ENCODE data around the gene IDE. TPM values are rescaled to one million over a fixed set of nuclear protein-coding genes. Genes with fewer than 3 reads are reported as not detected.
"Not testable (repeated sequence)": the region's sequence is repeated elsewhere in the genome, so short reads cannot be mapped to it uniquely, and the experiment has no call there.

IDE gene
- 31.7 and 33.0 TPM in 2 replicates for total RNA-seq (2014; rRNA removed; shearing (Covaris generic))

DNA sequence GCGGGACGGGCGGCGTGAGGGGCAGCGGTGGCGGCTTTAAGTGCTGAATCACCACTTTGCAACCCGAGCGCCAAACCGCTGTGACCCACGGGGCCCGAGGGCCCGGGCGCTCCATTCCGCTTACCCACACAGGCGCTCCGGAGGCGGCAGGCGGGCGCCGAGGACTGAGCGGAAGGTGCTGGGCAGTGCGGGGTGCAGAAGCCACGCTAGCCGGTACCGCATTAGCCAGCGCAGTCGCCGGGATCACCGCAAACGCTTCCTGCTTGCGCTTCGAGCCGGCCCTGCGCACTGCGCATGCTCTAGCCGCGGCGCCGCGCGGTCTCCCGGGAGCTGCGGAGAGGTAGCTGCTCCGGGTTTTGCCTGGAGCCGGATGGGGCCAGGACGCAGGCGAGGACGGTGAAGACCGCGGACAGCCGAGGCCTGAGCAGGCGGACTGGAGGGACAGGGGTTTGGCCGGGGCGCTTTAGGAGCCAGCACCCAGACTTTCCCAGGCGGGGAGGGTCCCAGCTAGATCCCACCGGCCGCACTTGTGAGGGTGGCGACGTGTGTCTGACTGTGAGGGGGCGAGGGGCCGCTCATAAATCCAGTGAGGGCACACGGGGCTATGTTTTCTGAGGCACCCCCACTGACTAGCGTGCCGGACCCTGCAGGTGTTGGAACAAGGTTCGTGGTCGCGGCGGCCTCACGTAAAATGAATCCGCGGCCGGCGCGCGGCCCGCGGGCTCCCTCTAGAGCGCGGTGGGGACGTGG, at the start of gene IDE:
Gene IDE (minus strand): TSS at position 296 of the 750 bp plus-strand sequence. CDS start 74 bp downstream, at position 222.
- DNase-seq (ENCODE audit: low read depth), result peak; percentile 89

DNA sequence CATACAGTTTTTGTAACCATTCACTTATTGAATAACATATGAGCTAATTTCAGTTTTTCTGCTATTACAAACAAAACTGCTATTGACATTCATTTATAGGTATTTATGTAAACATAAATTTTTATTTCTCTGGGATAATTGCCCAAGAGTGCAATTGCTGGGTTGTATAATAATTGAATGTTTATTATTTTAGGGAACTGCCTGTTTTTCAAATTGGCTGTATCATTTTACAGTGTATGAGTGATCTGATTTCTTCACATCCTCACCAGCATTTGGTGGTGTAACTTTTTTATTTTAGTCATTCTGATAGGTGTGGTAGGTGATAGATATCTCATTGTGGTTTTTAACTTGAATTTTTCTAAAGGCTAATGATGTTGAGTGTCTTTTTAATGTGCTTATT, 45.5 kb upstream of the IDE start:
- DNase-seq (ENCODE audit: low read depth), result no peak

DNA sequence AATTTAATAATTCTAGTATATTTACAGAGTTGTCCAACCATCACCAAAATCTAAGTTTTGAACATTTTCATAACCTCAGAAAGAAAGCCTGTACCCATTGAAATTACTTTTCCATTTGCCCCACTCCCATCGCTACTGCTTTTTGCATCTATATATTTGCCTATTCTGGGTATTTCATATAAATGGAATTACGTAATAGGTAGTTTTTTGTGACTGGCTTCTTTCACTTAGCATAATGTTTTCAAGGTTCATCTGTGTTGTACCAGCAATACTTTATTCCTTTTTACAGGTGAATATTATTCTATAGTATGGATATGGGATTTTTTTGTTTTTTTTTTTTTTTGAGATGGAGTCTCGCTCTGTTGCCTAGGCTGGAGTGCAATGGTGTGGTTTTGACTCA, 41.6 kb upstream of the IDE start:
- no peak for DNase-seq (ENCODE audit: low read depth)

DNA sequence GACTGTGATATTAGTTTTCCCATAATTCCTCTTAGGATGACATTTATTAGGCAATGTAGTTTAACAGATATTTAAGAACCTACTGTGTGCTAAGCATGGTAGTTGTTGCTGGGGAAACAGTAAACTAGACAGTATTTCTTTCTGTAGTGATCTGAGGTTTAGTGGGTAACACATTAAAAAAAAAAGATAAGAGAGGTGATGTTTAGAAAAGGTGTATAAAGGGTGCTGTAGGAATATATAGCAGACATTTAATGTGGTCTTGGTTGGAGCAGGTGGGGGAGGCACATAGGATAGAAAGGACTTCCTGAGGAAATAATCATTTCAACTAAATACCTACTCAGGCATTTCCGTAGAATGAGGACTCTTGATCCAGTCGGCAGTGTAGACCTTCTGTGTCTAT, 30.9 kb upstream of the IDE start:
- DNase-seq (ENCODE audit: low read depth), result no peak

DNA sequence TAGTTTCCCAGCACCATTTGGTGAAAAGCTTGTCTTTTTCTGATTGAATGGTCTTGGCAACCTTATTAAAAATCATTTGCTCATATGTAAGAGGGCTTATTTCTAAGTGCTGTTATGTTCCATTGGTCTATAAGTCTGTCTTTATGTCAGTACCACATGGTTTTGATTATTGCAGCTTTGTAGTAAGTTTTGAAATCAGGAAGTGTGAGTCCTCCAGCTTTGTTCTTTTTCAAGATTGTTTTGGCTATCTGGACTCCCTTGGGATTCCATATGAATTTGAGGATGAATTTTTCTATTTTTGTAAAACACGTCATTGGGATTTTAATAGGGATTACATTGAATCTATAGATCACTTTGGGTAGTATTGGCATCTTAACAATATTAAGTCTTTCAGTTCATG, 24.4 kb upstream of the IDE start:
- no peak for DNase-seq (ENCODE audit: low read depth)

DNA sequence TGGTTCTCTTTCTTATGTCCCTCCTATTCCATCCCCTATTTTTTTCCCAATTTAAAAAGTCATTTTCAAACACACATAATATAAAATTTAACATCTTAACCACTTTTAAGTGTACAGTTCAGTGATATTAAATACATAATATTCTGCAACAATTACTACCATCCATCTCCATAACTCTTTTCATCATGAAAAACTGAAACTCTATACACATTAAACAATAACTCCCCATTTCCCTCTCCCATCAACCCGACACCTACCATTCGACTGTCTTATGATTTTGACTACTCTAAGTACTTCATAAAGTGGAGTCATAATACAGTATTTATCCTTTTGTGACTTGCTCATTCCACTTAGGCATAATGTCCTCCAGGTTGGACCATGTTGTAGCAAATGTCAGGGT, 21.6 kb upstream of the IDE start:
- no peak for DNase-seq (ENCODE audit: low read depth)

DNA sequence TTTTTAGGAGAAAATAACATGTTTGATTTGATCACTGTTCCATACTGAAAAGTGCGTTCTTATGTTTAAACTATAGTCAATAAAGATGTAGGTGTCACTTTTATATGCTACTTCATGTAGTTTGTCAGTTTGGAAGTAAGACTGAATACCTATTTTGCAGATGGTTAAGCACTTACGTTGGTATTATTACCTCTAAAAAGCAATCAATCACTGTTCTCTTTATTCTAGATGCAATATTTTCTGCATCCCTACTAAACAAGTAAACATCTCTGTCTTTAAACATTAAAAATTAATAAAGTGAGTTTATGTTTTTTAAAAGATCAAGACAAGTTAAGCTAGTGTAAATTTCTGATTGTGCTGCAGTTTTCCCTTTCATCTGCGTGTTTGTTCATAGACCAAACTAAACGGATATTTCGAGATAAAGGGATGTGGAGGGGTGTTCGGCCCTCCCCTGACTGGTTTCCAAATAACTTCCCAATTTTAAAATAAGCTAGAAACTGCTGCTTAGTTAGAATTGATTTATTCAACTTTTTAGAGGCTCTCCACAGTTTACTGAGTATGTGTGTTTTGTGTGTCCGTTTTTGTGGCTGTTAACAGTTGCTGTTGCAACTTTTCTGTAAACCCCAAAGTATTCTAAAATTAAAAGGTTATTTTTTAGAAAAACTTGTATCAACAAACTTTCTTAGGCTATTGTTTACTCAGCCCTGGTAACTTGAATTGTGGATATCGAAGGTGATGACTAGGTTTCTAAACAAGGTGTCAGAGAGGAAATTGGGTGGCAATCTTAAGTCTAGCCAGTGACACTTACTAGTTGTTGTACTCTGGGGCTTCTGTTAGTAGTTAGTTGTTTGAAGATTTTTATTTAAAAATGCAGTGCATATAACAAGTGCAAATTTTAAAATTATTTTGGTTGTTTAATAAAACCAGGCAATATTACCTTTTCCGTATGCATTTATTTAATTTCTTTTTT, 20.0 kb upstream of the IDE start:
- no peak for DNase-seq (ENCODE audit: low read depth)

DNA sequence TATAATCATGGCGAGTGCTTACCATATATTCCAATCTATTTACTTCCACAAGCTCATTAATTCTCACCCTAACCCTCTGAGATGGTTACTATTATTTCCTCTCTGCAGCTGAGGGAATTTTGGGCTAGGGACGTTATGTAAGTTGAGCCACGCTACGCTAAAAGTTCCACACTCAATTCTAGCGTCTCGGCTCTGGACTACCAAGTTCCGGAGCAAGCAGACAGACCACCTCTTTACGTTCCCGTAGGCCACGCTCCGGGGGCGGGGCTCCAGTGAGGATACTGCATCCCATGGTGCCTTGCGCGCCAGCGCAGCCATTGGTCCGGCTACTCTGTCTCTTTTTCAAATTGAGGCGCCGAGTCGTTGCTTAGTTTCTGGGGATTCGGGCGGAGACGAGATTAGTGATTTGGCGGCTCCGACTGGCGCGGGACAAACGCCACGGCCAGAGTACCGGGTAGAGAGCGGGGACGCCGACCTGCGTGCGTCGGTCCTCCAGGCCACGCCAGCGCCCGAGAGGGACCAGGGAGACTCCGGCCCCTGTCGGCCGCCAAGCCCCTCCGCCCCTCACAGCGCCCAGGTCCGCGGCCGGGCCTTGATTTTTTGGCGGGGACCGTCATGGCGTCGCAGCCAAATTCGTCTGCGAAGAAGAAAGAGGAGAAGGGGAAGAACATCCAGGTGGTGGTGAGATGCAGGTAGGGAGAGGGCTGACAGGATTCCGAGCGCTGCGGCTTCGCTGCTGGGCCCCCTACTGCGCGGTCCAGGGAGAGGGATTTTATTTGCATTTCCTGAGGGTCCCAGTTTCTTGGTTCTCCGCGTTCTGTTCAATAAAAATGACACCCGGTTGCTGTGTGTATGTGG, 19.1 kb upstream of the IDE start, which contains the start of gene KIF11:
Gene KIF11 (plus strand): TSS at position 370 of the 858 bp plus-strand sequence. CDS start 246 bp downstream, at position 616.
- DNase-seq (ENCODE audit: low read depth), result peak; percentile 95

DNA sequence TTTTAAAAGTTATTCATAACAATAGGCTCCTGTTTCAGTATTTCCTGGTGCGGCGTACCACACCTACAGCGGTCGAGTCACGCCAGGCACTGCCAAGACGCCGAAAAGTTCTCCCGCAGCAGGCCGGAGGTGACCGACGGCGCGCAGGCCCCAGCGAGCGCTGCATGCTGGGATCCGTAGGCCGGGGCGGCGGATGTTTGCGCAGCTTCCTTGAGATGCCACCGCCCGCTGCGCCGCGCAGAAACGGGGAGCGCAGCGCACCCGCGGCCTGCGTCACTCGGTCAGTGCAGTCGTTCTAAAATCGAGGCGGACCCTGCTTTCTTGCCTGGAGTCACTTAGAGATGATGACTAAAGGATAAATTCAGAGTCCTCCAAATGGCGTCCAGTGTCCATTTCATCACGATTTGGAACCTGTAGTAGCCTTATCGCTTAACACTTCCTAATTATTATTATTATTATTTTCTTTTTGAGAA, 17.7 kb upstream of the IDE start:
- peak; percentile 88 for DNase-seq (ENCODE audit: low read depth)

DNA sequence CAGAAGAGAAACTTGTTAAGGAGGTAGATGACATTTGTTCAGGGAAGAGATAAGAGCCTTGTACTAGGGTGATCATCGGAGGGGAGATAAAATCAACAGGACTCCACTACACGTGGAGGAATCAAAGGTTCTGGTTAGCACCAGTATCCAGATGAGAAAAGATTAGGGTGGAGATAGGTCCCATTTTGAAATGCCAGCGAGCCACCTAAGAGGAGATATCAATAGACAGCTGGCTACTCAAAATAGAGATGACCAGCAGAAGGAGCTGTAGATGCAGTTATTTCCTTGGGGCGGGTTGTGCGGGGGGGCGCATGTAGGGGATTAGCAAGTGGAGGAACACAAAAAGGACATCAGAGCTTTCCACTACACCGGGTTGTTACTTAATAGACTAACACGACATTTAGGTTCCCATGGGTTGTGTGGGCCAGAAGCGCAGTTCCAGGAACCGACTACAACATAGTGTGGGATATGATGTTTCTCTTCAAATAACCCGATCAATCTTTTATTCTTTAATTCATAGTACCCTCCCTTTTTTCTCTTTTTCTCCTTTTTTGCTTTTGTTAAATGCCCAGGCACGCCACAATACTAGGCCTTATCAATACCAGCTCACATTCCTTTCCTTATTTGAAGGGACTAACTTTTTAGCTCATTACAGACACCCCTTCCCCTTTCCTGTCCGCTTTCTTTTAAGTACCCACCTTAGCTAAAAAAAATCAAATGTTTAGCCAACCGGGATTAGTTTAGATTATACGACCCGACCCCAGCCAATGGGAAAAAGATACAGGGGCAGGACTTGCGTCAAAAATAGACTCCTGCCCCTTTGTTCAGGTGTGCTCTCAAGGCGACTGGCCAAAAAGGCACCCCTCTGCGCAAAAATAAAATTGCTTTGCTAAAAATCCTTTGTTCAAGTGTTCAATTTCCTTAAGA, 17.0 kb upstream of the IDE start:
- DNase-seq (ENCODE audit: low read depth), result peak; percentile 17

DNA sequence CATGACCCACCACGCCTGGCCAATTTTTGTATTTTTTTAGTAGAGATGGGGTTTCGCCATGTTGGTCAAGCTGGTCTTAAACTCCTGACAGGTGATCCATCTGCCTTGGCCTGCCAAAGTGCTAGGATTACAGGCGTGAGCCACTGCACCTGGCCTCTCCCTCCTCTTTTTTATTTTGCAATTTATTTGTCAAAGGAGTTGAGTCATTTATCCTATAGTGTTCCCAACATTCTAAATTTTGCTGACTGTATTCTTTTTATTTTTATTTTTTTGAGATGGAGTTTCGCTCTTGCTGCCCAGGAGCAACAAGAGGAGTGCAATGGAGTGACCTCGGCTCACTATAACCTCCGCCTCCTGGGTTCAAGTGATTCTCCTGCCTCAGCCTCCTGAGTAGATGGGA, 8.5 kb upstream of the IDE start:
- DNase-seq (ENCODE audit: low read depth), result not testable (repeated sequence)

DNA sequence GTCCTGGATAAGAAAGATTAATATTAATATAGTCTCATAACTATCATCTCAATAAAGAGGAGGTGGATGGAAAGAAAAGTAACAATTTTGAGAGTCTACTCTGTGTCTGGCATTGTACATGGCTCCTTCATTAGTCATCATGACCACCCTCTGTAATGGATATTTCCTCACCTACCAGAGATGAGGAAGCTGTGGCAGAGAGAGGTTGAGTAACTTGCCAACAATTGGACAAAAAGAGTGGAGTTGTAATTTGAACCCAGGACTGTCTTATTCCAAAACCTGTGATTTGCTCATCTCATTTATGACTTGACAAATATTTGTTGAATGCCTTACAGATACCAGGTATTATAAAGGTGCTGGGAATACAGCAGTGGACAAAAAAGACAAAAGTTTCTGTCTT, 2.1 kb upstream of the IDE start:
- DNase-seq (ENCODE audit: low read depth), result peak; percentile 33

DNA sequence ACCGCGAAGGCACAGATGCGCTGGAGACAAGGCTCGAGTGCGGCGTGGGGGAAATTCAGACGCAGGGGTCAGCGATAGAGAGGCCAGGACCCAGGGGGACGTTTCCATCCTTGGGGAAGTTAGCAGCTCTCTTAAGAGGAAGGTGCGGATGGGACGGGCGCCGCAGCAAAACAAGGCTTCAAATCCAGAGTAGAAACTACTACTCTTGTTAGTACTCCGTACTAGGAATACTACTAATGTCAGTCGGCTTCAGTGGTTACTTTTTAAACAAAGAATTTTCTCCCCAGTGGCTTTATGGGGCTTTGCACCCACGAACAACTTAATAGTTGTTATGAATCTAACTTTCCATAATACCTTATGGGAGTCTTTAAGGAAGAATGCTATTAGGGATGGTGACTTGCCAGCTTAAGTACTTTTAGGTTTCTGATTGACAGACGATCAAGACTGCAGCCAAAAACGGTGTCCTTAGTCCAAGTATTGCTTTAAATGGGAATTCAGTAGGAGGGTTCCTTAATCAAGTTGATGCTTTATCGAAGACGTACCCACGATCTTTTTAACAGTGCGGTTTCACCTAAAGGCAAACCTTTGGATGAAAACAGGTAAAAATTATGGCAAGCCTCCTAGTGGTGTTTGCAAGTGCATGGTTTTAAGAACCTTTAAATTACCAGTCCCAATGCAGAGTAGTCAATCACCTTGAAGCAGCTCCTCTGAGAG, 812 bp upstream of the IDE start:
- DNase-seq (ENCODE audit: low read depth), result no peak

DNA sequence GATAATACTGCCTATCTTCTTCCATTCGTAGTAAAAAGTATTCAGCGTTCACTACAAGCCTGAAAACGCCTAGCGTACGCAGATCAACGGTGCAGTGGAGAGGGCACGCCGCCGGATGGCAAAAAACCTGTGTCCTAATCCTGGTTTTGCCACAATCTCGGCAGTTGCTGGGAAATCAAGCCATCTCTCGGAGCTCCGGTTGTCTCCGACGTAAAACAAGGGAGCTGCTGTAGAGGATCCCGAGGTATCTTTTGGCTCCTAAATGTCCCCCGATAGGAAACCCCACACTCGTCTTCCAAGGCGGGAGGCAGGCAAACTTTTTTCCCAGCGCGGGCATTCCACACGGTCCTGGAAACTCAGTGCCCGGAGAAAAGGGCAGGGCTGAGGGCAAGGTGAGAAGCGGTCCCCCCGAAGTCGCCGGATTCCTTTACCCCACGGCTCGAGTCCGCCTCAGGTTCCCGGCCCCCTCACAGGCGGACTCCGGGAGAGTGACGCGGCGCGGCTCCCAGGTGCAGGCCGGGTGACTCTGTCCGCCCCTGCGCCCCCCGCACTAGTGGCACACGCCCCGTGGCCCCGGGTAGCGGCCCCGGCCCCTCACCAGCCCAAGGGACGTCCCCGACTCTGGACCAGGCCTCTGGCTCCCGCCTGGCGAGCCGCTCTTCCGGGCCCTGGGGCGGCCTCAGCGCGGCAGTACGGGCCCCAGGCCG, 649 bp downstream of the IDE start:
- DNase-seq (ENCODE audit: low read depth), result peak; percentile 43

DNA sequence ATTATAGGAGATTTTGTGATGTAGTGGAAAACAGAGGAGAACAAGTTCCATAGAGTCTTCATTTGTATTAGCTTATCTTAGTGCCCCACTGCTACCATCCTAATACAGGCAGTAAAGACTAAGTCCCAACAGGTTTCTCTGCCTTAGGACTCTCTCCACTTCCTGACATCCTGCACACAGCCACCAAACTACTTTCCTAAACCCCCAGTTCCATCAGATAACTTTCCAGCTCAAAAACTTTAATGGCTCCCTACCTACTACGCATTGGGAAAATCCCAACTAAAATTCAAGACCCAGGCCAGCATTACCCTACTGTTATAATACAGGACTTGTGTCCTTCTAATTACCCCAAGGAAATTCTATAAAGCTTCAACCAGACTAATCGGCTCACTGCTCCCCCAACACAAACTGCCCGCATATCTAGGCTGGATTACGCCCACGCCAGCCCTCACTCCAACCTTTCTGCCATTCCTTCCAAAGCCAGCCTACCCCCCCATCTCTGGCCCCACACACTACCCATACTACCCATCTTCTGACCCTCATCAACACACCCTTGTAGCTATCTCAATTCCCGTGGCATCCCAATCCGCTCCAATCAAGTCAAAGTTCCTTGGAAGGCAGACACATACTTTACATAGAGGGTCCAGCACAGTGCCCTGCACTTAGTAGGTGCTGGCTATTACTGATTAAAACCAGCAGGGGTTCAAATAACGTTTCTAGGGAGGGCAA, 1.4 kb downstream of the IDE start:
- DNase-seq (ENCODE audit: low read depth), result peak; percentile 18

DNA sequence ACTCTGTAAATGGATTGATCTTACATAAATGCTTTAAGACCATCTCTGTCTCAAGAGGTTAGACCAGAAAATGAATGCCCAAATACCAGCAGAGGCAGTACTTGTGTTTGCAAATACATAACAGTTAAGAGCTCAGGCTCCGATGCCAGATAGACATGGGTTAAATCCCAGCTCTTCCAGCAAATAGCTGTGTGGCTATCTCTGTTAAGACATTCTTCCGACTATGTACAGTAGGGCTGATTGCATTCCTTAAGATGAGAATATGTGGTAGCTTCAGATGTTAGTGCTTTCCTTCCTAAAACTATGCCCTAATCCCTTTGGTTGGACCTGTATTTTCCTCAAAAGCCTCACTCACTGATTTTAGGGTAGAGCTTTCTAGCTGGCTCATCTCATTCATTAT, 2.2 kb downstream of the IDE start:
- DNase-seq (ENCODE audit: low read depth), result no peak

DNA sequence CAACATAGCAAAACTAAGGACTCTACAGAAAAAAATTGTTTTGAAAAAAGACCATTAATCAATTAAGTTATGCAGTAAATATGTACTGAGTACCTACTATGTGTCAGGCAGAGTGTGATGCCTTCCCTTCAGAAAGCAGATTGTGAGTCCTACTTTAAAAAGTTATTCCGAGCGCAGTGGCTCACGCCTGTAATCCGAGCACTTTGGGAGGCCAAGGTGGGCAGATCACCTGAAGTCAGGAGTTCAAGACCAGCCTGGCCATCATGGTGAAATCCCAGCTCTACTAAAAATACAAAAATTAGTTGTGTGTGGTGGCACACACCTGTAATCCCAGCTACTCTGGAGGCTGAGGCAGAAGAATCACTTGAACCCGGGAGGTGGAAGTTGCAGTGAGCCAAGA, 4.2 kb downstream of the IDE start:
- DNase-seq (ENCODE audit: low read depth), result not testable (repeated sequence)

DNA sequence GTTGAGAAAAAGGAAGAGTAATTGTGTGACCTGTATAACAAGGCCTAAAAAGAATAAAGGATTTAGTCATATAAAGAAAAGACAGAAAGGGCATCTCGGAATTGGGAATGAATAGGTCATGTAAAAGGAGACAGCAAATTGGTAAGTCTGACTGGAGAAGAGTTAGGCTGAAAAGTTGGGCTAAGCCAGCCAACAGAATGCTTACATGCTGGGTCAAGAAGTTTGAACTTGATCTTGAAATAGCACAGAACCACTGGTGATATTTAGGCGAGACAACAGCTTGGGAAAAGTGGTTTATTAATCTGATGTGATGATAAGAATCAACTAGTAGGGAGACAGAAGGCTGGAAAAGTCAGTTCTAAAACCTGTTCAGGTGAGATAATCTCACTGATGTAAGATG, 4.8 kb downstream of the IDE start:
- DNase-seq (ENCODE audit: low read depth), result no peak
